ENCODE measurements around the gene VWF. TPM values are rescaled to one million over a fixed set of nuclear protein-coding genes. Genes with fewer than 3 reads are reported as not detected.

Gene VWF
- total and polyA plus RNA-seq, 2 donors (not counting 3 experiments of a cell fraction or from before 2014, with no cell fraction given), result 1,041 to 2,328 TPM

DNA sequence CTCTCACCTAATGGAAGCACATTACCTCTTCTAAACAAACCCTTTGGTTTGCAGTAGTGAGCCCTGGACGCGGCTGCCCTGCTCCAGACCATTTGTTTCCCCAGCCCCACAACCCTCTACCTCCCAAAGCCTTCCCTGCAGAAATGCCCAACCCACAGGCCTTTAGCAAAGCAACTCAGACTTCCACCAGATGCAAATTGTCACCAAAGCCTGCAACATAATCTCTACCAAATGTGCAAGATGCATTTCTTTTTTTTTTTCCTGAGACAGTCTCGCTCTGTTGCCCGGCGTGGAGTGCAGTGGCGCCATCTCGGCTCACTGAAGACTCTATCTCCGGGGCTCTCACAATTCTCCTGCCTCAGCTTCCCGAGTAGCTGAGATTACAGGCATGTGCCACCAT, 56.2 kb downstream of the VWF start:
- Histone ChIP-seq H3K4me2 (ENCODE audit: insufficient read depth, low read length) (no peak overlapping the region), H3K4me1 (ENCODE audit: control insufficient read depth, extremely low read depth, insufficient read depth, low read length) (peaks cover 55% of the 10 kb centered on the region), H3K27ac (ENCODE audit: insufficient read depth, low read depth, low read length) (peak overlapping the region; percentile 75), H3K27me3 (ENCODE audit: control insufficient read depth in 2 of 2, insufficient read depth in 2 of 2, low read length in 2 of 2) (no peaks in the 10 kb centered on the region), H4K20me1 (replicated peaks; ENCODE audit: control insufficient read depth, extremely low read depth, insufficient read depth, low read length) (no peaks in the 10 kb centered on the region), H3K9ac (replicated peaks; ENCODE audit: extremely low read depth, insufficient read depth, low read length) (no peak overlapping the region), H3K9me1 (replicated peaks; ENCODE audit: control insufficient read depth, extremely low read depth, insufficient read depth, low read length) (no peaks in the 10 kb centered on the region), H3K4me3 (replicated peaks in 1 of 3; ENCODE audit: insufficient read depth in 1 of 3, low read depth in 1 of 3, low read length in 3 of 3) (no peak overlapping the region), H2AFZ (ENCODE audit: low read depth, low read length) (no peak overlapping the region), H3K79me2 (ENCODE audit: control insufficient read depth, insufficient read depth, low read length) (peaks cover 19% of the 10 kb centered on the region), H3K36me3 (ENCODE audit: control insufficient read depth in 2 of 2, extremely low read depth in 1 of 2, insufficient read depth in 2 of 2, low read length in 2 of 2) (peaks cover 60 to 76% of the 10 kb centered on the region in 2 experiments), H3K9me3 (replicated peaks; ENCODE audit: control insufficient read depth, insufficient read depth, low read length) (no peaks in the 10 kb centered on the region)
- intact Hi-C loops (cut with micrococcal nuclease), result no loop called here
- FAIRE-seq, result no peak
- BruUV-seq (replicated peaks), result no TSS peak
- no peak for DNase-seq (ENCODE audit: low read depth, low spot score)
- ChIA-PET CTCF (interaction anchor here (1.0 to 1.9 kb wide), 11 partner anchors 10 to 216 kb away, joined by 4 to 18 read pairs (median 6); partner anchors contain the start of gene CD9), POLR2A (interaction anchor here (0.7 to 1.6 kb wide), 2 partner anchors 48 to 153 kb away, joined by 5 to 6 read pairs; no protein-coding TSS in a partner anchor)
- dilution Hi-C loops (cut with MboI; ENCODE audit: extremely low pct_ligation_motif_present, low sequenced_read_pairs), result no loop called here
- TF ChIP-seq JUN (IDR thresholded peaks at IDR 0.05; ENCODE audit: borderline replicate concordance, insufficient read depth, insufficient read length, low read depth) (no peak), CTCF (IDR thresholded peaks at IDR 0.05; ENCODE audit: extremely low read depth in 1 of 2, insufficient read depth in 1 of 2, low read depth in 1 of 2, low read length in 2 of 2) (no peak), GATA2 (IDR thresholded peaks at IDR 0.05; ENCODE audit: insufficient read depth, insufficient read length, low read depth, low read length) (no peak), EZH2 (IDR thresholded peaks at IDR 0.05; ENCODE audit: borderline replicate concordance, low read depth, low read length, severe bottlenecking) (no peak), POLR2AphosphoS5 (IDR thresholded peaks at IDR 0.05; ENCODE audit: insufficient read depth, low read depth, low read length) (no peak), POLR2A (IDR thresholded peaks at IDR 0.05; ENCODE audit: low read depth, low read length) (no peak), FOS (IDR thresholded peaks at IDR 0.05; ENCODE audit: borderline replicate concordance, insufficient read depth, low read length) (no peak), MYC (IDR thresholded peaks at IDR 0.05; ENCODE audit: low read depth, low read length) (no peak)
- TF ChIP-seq, protein P1, sequence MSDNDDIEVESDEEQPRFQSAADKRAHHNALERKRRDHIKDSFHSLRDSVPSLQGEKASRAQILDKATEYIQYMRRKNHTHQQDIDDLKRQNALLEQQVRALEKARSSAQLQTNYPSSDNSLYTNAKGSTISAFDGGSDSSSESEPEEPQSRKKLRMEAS (IDR thresholded peaks at IDR 0.05; ENCODE audit: insufficient read depth, insufficient read length), result no peak

All from endothelial cell of umbilical vein (primary cell).